Duodenal mucosa (tissue), 2 donors: Measurements from ENCODE around the gene CYTL1.
"Not testable (repeated sequence)": the region's sequence is repeated elsewhere in the genome, so short reads cannot be mapped to it uniquely, and the experiment has no call there.

Source experiments
- H3K27ac ChIP-seq: one replicate; pipeline ENCODE4 v1.7.0; 2013; ENCODE audit warnings: low read depth, low read length
- H3K27me3 ChIP-seq, 2 donors: one replicate each; pipeline ENCODE4 v1.7.0; 2013; ENCODE audit warnings: low read length in 2 of 2, control low read depth in 1 of 2; ENCODE audit not compliant: insufficient read depth in 2 of 2, control insufficient read depth in 1 of 2
- H3K36me3 ChIP-seq, 2 donors: one replicate each; pipeline ENCODE4 v1.7.0; 2013; ENCODE audit warnings: low read length in 2 of 2, control low read depth in 1 of 2; ENCODE audit not compliant: insufficient read depth in 2 of 2, control insufficient read depth in 1 of 2
- H3K4me1 ChIP-seq, 2 donors: one replicate each; pipeline ENCODE4 v1.7.0; 2013; ENCODE audit warnings: low read length in 2 of 2, control low read depth in 1 of 2; ENCODE audit not compliant: insufficient read depth in 2 of 2, control insufficient read depth in 1 of 2
- H3K4me3 ChIP-seq, 2 donors: one replicate each; pipeline ENCODE4 v1.7.0; 2013; ENCODE audit warnings: low read length in 2 of 2, low read depth in 1 of 2
- H3K9ac ChIP-seq, 2 donors: one replicate each; pipeline ENCODE4 v1.7.0; 2013; ENCODE audit warnings: low read length in 2 of 2, low read depth in 1 of 2
- H3K9me3 ChIP-seq, 2 donors: one replicate each; pipeline ENCODE4 v1.7.0; 2013; ENCODE audit warnings: low read length in 2 of 2, control low read depth in 1 of 2; ENCODE audit not compliant: control insufficient read depth in 1 of 2

Gene CYTL1

DNA sequence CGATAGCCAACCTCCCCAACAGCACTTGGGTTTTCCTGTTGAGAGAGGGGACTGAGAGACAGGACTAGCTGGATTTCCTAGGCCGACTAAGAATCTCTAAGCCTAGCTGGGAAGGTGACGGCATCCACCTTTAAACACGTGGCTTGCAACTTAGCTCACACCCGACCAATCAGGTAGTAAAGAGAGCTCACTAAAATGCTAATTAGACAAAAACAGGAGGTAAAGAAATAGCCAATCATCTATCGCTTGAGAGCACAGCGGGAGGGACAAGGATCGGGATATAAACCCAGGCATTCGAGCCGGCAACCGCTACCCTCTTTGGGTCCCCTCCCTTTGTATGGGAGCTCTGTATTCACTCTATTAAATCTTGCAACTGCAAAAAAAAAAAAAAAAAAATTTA is 12.3 kb downstream of the CYTL1 start:
- H3K9ac ChIP-seq, H3K27me3 ChIP-seq, H3K9me3 ChIP-seq, H3K36me3 ChIP-seq, H3K27ac ChIP-seq, H3K4me1 ChIP-seq, H3K4me3 ChIP-seq: not testable (repeated sequence)

DNA sequence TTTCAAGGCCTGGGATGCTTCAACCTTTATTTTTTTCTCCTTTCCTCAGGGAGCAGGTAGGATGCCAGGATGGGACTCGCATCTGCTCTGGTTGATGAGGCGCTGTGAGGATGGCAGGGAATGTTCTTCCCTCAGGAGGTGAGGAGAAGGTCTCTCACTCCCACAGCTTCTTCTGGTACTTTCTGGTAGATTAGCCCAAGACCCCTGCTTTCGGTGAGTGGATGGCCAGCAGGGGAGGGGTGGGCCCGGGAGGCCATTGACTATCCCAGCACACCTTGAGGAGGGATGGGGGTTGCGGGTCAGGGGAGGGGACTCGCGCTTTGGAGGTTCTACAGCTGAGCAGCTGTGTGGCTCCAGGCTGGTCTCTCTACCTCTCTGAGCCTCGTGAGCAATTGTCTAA is 14.8 kb downstream of the CYTL1 start:
- Histone ChIP-seq H3K27ac (no peak overlapping the region), H3K4me3 (no peak overlapping the region), H3K9ac (no peak overlapping the region), H3K9me3 (no peaks in the 10 kb centered on the region), H3K36me3 (no peaks in the 10 kb centered on the region), H3K27me3 (no peaks in the 10 kb centered on the region), H3K4me1 (no peaks in the 10 kb centered on the region)

GRCh38 chr4:5003918-5004317 is 15.3 kb downstream of the CYTL1 start:
- Histone ChIP-seq H3K27me3 (no peaks in the 10 kb centered on the region), H3K4me3 (no peak overlapping the region), H3K36me3 (no peaks in the 10 kb centered on the region), H3K9ac (no peak overlapping the region), H3K4me1 (no peaks in the 10 kb centered on the region), H3K9me3 (no peaks in the 10 kb centered on the region), H3K27ac (no peak overlapping the region)

DNA sequence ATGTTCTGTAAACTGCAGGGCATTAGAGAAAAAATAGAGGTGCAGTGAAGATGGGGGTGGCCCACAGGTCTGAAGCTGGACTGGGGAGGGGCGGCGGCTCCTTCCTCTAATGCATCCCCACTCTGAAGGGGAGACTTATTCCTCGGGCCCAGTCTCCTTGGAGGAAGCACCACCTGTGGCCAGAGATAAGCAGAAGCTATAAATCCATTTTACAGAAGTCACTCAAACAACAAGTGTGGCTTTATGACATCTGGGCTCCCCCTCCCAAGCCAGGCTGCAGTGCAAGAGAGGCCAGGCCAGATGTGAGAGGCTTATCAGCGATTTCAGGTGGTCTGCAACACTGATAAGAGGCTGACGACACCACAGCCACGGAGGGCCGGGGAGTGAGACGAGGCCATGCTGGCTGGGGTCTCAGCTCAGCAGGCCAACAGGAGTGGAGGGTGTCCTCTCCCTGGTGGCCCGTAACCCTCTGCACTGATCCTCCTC is 15.8 kb downstream of the CYTL1 start:
- no peaks in the 10 kb centered on the region for H3K4me1 ChIP-seq
- H3K9me3 ChIP-seq, result no peaks in the 10 kb centered on the region
- no peaks in the 10 kb centered on the region for H3K27me3 ChIP-seq
- no peak overlapping the region for H3K27ac ChIP-seq
- H3K4me3 ChIP-seq, result no peak overlapping the region
- no peaks in the 10 kb centered on the region for H3K36me3 ChIP-seq
- no peak overlapping the region for H3K9ac ChIP-seq

DNA sequence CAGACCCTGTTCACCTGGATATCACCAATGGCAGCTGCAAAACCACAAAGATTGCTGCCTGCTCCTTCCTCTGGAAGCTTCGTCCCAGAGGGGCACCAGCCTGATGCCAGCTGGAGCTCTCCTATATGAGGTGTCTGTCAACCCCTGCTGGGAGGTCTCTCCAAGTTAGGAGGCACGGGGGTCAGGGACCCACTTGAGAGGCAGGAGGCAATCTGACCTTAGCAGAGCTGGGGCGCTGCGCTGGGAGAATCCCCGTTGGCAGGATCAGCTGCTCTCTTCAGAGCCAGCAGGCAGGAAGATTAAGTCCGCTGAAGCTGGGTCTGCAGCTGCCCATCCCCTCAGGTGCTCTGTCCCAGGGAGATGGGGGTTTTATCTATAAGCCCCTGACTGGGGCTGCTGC is 17.6 kb downstream of the CYTL1 start:
- not testable (repeated sequence) for H3K4me3 ChIP-seq, H3K27me3 ChIP-seq, H3K9ac ChIP-seq, H3K27ac ChIP-seq, H3K9me3 ChIP-seq, H3K4me1 ChIP-seq, H3K36me3 ChIP-seq

DNA sequence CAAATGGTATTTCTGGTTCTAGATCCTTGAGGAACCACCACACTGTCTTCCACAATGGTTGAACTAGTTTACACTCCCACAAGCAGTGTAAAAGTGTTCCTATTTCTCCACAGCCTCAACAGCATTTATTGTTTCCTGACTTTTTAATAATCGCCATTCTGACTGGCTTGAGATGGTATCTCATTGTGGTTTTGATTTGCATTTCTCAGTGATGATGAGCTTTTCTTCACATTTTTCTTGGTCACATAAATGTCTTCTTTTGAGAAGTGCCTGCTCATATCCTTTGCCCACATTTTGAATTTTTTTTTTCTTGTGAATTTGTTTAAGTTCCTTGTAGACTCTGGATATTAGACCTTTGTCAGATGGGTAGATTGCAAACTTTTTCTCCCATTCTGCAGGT is 22.3 kb downstream of the CYTL1 start:
- H3K9ac ChIP-seq, H3K4me1 ChIP-seq, H3K36me3 ChIP-seq, H3K9me3 ChIP-seq, H3K4me3 ChIP-seq, H3K27me3 ChIP-seq, H3K27ac ChIP-seq: not testable (repeated sequence)

- Histone ChIP-seq H3K9me3 (no peaks in the 10 kb centered on the region), H3K36me3 (no peaks in the 10 kb centered on the region), H3K27ac (no peak overlapping the region), H3K9ac (no peak overlapping the region), H3K4me3 (no peak overlapping the region), H3K4me1 (no peaks in the 10 kb centered on the region), H3K27me3 (no peaks in the 10 kb centered on the region)
These were observed 23.4 kb downstream of the CYTL1 start for GRCh38 chr4:4995908-4996265.

GRCh38 chr4:4995103-4995907 is 24.0 kb downstream of the CYTL1 start:
- Histone ChIP-seq H3K27ac (no peak overlapping the region), H3K36me3 (no peaks in the 10 kb centered on the region), H3K9ac (no peak overlapping the region), H3K4me3 (no peak overlapping the region), H3K9me3 (no peaks in the 10 kb centered on the region), H3K4me1 (no peaks in the 10 kb centered on the region), H3K27me3 (no peaks in the 10 kb centered on the region)

- Histone ChIP-seq H3K9me3 (no peaks in the 10 kb centered on the region), H3K9ac (no peak overlapping the region), H3K4me1 (no peaks in the 10 kb centered on the region), H3K4me3 (no peak overlapping the region), H3K27ac (no peak overlapping the region), H3K36me3 (no peaks in the 10 kb centered on the region), H3K27me3 (no peaks in the 10 kb centered on the region)
These were observed 24.8 kb downstream of the CYTL1 start for GRCh38 chr4:4994312-4995097.

GRCh38 chr4:4992833-4993232 is 26.4 kb downstream of the CYTL1 start:
- Histone ChIP-seq H3K27ac (no peak overlapping the region), H3K36me3 (no peaks in the 10 kb centered on the region), H3K9me3 (no peaks in the 10 kb centered on the region), H3K27me3 (no peaks in the 10 kb centered on the region), H3K4me3 (no peak overlapping the region), H3K4me1 (no peaks in the 10 kb centered on the region), H3K9ac (no peak overlapping the region)
